ENCODE measurements around the gene ASCC3. TPM values are rescaled to one million over a fixed set of nuclear protein-coding genes. Genes with fewer than 3 reads are reported as not detected.

Gene ASCC3
- total RNA-seq, 1 experiment from 2014 or later = 45.6 TPM

GRCh38 chr6:100881707-100882040, 545 bp upstream of the ASCC3 start:
- H3K4me3 Mint-ChIP-seq (ENCODE audit: low read depth, unreplicated experiment) = peak overlapping the region; percentile 99
- CTCF ChIA-PET = no interaction called here
- intact Hi-C loops (cut with micrococcal nuclease; ENCODE audit: unreplicated experiment) = loop anchor here (10.0 kb wide), 1 partner anchor 203 kb away; no protein-coding TSS in a partner anchor
- H3K27ac Mint-ChIP-seq (ENCODE audit: unreplicated experiment) = peak overlapping the region; percentile 98
- H3K4me1 Mint-ChIP-seq (ENCODE audit: low read depth, unreplicated experiment) = peaks cover 16% of the 10 kb centered on the region
- no peaks in the 10 kb centered on the region for H3K9me3 Mint-ChIP-seq (ENCODE audit: low read depth, unreplicated experiment)
- TF ChIP-seq CTCF (IDR thresholded peaks at IDR 0.05; ENCODE audit: unreplicated experiment) = no peak
- DNase-seq = no peak
- BruUV-seq (replicated peaks) = no TSS peak
- peaks cover 14% of the 10 kb centered on the region for H3K36me3 Mint-ChIP-seq (ENCODE audit: insufficient read depth, unreplicated experiment)
- H3K27me3 Mint-ChIP-seq (ENCODE audit: unreplicated experiment) = no peaks in the 10 kb centered on the region

GRCh38 chr6:100880149-100880852, 828 bp downstream of the ASCC3 start:
- TSS peak; percentile 33 for BruUV-seq (replicated peaks)
- Mint-ChIP-seq H3K27me3 (ENCODE audit: unreplicated experiment) (no peaks in the 10 kb centered on the region), H3K4me1 (ENCODE audit: low read depth, unreplicated experiment) (peaks cover 16% of the 10 kb centered on the region)

GRCh38 chr6:100879317-100879716, 1.8 kb downstream of the ASCC3 start:
- Mint-ChIP-seq H3K27ac (ENCODE audit: unreplicated experiment) (no peak overlapping the region), H3K27me3 (ENCODE audit: unreplicated experiment) (no peaks in the 10 kb centered on the region), H3K4me3 (ENCODE audit: low read depth, unreplicated experiment) (no peak overlapping the region), H3K4me1 (ENCODE audit: low read depth, unreplicated experiment) (peaks cover 24% of the 10 kb centered on the region), H3K36me3 (ENCODE audit: insufficient read depth, unreplicated experiment) (peaks cover 20% of the 10 kb centered on the region), H3K9me3 (ENCODE audit: low read depth, unreplicated experiment) (peaks cover 3% of the 10 kb centered on the region)
- no peak for TF ChIP-seq CTCF (IDR thresholded peaks at IDR 0.05; ENCODE audit: unreplicated experiment)
- CTCF ChIA-PET = interaction anchor here (0.7 kb wide), 1 partner anchor 657 kb away, joined by 3 read pairs; no protein-coding TSS in a partner anchor
- DNase-seq = no peak
- intact Hi-C loops (cut with micrococcal nuclease; ENCODE audit: unreplicated experiment) = no loop called here
- no TSS peak for BruUV-seq (replicated peaks)

More at GRCh38 chr6:100880149-100880852, 828 bp downstream of the ASCC3 start:
- H3K27ac Mint-ChIP-seq (ENCODE audit: unreplicated experiment) = peak overlapping the region; percentile 98
- DNase-seq = peak; percentile 9
- peaks cover 14% of the 10 kb centered on the region for H3K36me3 Mint-ChIP-seq (ENCODE audit: insufficient read depth, unreplicated experiment)
- intact Hi-C loops (cut with micrococcal nuclease; ENCODE audit: unreplicated experiment) = loop anchor here (10.0 kb wide), 1 partner anchor 204 kb away; no protein-coding TSS in a partner anchor
- CTCF ChIA-PET = interaction anchor here (0.6 to 0.7 kb wide), 2 partner anchors 503 to 656 kb away, joined by 3 to 4 read pairs; no protein-coding TSS in a partner anchor
- TF ChIP-seq CTCF (IDR thresholded peaks at IDR 0.05; ENCODE audit: unreplicated experiment) = no peak
- peaks cover 3% of the 10 kb centered on the region for H3K9me3 Mint-ChIP-seq (ENCODE audit: low read depth, unreplicated experiment)
- H3K4me3 Mint-ChIP-seq (ENCODE audit: low read depth, unreplicated experiment) = peak overlapping the region; percentile 99

- TF ChIP-seq CTCF (IDR thresholded peaks at IDR 0.05; ENCODE audit: unreplicated experiment) = no peak
- peaks cover 3% of the 10 kb centered on the region for H3K9me3 Mint-ChIP-seq (ENCODE audit: low read depth, unreplicated experiment)
- peaks cover 24% of the 10 kb centered on the region for H3K4me1 Mint-ChIP-seq (ENCODE audit: low read depth, unreplicated experiment)
- H3K27ac Mint-ChIP-seq (ENCODE audit: unreplicated experiment) = no peak overlapping the region
- CTCF ChIA-PET = no interaction called here
- no peak overlapping the region for H3K4me3 Mint-ChIP-seq (ENCODE audit: low read depth, unreplicated experiment)
- H3K36me3 Mint-ChIP-seq (ENCODE audit: insufficient read depth, unreplicated experiment) = peaks cover 20% of the 10 kb centered on the region
- BruUV-seq (replicated peaks) = no TSS peak
- intact Hi-C loops (cut with micrococcal nuclease; ENCODE audit: unreplicated experiment) = no loop called here
- no peak for DNase-seq
- H3K27me3 Mint-ChIP-seq (ENCODE audit: unreplicated experiment) = no peaks in the 10 kb centered on the region
Observed at GRCh38 chr6:100877851-100878250, 3.3 kb downstream of the ASCC3 start.
